CD4-positive, alpha-beta T cell treated with Interferon gamma for 1 hour (primary cell): ENCODE results near the gene TCF7L2.
"Not testable (repeated sequence)": the region's sequence is repeated elsewhere in the genome, so short reads cannot be mapped to it uniquely, and the experiment has no call there.

ENCODE experiments used
- DNase-seq: peaks from one replicate; pipeline ENCODE4 v3.0.0-alpha.2; 2020

The TCF7L2 gene

GRCh38 chr10:113049881-113050280 is 99.8 kb downstream of the TCF7L2 start:
- no peak for DNase-seq

GRCh38 chr10:113052076-113052830 is 102.2 kb downstream of the TCF7L2 start:
- DNase-seq: no peak

GRCh38 chr10:113053091-113053490 is 103.0 kb downstream of the TCF7L2 start:
- DNase-seq: no peak

- no peak for DNase-seq
Observed at GRCh38 chr10:113053881-113054280, 103.8 kb downstream of the TCF7L2 start.

GRCh38 chr10:113055458-113055857 is 105.4 kb downstream of the TCF7L2 start:
- no peak for DNase-seq

GRCh38 chr10:113056030-113056429 is 106.0 kb downstream of the TCF7L2 start:
- no peak for DNase-seq

GRCh38 chr10:113056441-113057021 is 106.5 kb downstream of the TCF7L2 start:
- no peak for DNase-seq

- no peak for DNase-seq
Observed at GRCh38 chr10:113057948-113058522, 108.0 kb downstream of the TCF7L2 start.

GRCh38 chr10:113058523-113059370 is 108.7 kb downstream of the TCF7L2 start:
- DNase-seq: no peak

- no peak for DNase-seq
Observed at GRCh38 chr10:113059371-113059780, 109.3 kb downstream of the TCF7L2 start.

GRCh38 chr10:113060201-113061053 is 110.4 kb downstream of the TCF7L2 start:
- no peak for DNase-seq

GRCh38 chr10:113061054-113061430 is 111.0 kb downstream of the TCF7L2 start:
- no peak for DNase-seq

GRCh38 chr10:113061557-113061956 is 111.5 kb downstream of the TCF7L2 start:
- no peak for DNase-seq

- no peak for DNase-seq
Observed at GRCh38 chr10:113063043-113063967, 113.3 kb downstream of the TCF7L2 start.

- DNase-seq: no peak
Observed at GRCh38 chr10:113064039-113064438, 114.0 kb downstream of the TCF7L2 start.

- DNase-seq: not testable (repeated sequence)
Observed at GRCh38 chr10:113066120-113066519, 116.1 kb downstream of the TCF7L2 start.

- DNase-seq: no peak
Observed at GRCh38 chr10:113066561-113067312, 116.7 kb downstream of the TCF7L2 start.

GRCh38 chr10:113067501-113067900 is 117.5 kb downstream of the TCF7L2 start:
- DNase-seq: no peak

- no peak for DNase-seq
Observed at GRCh38 chr10:113068178-113068890, 118.3 kb downstream of the TCF7L2 start.

- DNase-seq: no peak
Observed at GRCh38 chr10:113069595-113069994, 119.5 kb downstream of the TCF7L2 start.
